ENCODE measurements around the gene PTPRG.

DNA sequence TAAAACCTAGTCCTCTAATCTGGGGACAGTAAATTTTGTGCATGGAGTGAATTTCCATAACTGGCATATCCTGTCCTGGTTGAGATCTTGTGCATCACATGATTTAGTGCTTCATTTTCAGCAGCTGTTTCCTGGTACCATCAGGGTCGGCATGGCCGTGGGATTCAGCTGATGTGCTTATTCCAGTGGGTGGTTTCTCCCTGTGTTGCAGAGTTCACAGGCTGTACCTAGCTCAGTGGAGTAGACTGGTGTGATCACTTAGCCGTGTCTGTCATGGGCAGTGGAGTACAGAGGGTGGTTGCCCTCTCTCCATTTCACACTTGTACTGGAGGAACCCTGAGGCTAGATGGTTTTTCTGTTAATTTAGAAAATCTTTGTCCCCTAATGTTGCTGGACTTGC, 228.5 kb downstream of the PTPRG start:
- no peak for TF ChIP-seq EZH2 (IDR thresholded peaks at IDR 0.05; ENCODE audit: borderline replicate concordance)
- TF ChIP-seq, protein P1, sequence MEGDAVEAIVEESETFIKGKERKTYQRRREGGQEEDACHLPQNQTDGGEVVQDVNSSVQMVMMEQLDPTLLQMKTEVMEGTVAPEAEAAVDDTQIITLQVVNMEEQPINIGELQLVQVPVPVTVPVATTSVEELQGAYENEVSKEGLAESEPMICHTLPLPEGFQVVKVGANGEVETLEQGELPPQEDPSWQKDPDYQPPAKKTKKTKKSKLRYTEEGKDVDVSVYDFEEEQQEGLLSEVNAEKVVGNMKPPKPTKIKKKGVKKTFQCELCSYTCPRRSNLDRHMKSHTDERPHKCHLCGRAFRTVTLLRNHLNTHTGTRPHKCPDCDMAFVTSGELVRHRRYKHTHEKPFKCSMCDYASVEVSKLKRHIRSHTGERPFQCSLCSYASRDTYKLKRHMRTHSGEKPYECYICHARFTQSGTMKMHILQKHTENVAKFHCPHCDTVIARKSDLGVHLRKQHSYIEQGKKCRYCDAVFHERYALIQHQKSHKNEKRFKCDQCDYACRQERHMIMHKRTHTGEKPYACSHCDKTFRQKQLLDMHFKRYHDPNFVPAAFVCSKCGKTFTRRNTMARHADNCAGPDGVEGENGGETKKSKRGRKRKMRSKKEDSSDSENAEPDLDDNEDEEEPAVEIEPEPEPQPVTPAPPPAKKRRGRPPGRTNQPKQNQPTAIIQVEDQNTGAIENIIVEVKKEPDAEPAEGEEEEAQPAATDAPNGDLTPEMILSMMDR (IDR thresholded peaks at IDR 0.05; ENCODE audit: poor library complexity), result no peak
